ENCODE data around the gene ECT2L. TPM values are rescaled to one million over a fixed set of nuclear protein-coding genes. Genes with fewer than 3 reads are reported as not detected.

Gene ECT2L
- total and polyA plus RNA-seq, 2 donors (not counting 3 experiments of a cell fraction or from before 2014, with no cell fraction given) = not detected

DNA sequence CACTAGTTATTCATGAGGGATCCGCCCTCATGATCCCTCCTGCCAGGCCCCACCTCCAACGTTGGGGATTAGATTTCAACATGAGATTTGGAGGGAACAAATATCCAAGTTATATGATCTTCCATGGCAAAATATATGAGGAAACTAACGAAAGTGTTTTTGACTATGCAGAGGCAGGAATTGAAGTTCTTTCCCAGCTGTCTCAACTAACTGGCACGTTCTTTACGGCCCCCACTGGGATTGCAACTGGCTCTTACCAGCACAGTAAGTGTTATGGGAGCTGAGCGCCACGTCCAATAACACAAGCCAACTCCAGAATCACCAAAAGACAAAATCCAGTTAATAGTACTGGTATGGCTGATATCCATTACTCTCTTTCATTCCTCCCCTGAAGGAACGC, 66.6 kb downstream of the ECT2L start:
- Histone ChIP-seq H3K36me3 (ENCODE audit: control insufficient read depth in 2 of 2, extremely low read depth in 1 of 2, insufficient read depth in 2 of 2, low read length in 2 of 2) (no peaks in the 10 kb centered on the region), H3K9me3 (replicated peaks; ENCODE audit: control insufficient read depth, insufficient read depth, low read length) (no peaks in the 10 kb centered on the region)

More for the DNA sequence above, 66.6 kb downstream of the ECT2L start:
- Histone ChIP-seq H3K4me2 (ENCODE audit: insufficient read depth, low read length) (no peak overlapping the region), H3K9ac (replicated peaks; ENCODE audit: extremely low read depth, insufficient read depth, low read length) (no peak overlapping the region), H3K79me2 (ENCODE audit: control insufficient read depth, insufficient read depth, low read length) (no peaks in the 10 kb centered on the region), H3K4me1 (ENCODE audit: control insufficient read depth, extremely low read depth, insufficient read depth, low read length) (no peaks in the 10 kb centered on the region), H3K9me1 (replicated peaks; ENCODE audit: control insufficient read depth, extremely low read depth, insufficient read depth, low read length) (no peaks in the 10 kb centered on the region), H3K4me3 (replicated peaks in 1 of 3; ENCODE audit: insufficient read depth in 1 of 3, low read depth in 1 of 3, low read length in 3 of 3) (no peak overlapping the region), H2AFZ (ENCODE audit: low read depth, low read length) (no peak overlapping the region), H4K20me1 (replicated peaks; ENCODE audit: control insufficient read depth, extremely low read depth, insufficient read depth, low read length) (no peaks in the 10 kb centered on the region), H3K27ac (ENCODE audit: insufficient read depth, low read depth, low read length) (no peak overlapping the region), H3K27me3 (ENCODE audit: control insufficient read depth in 2 of 2, insufficient read depth in 2 of 2, low read length in 2 of 2) (peaks cover 0 to 3% of the 10 kb centered on the region in 2 experiments)
- intact Hi-C loops (cut with micrococcal nuclease) (no loop called here), dilution Hi-C loops (cut with MboI; ENCODE audit: extremely low pct_ligation_motif_present, low sequenced_read_pairs) (no loop called here)
- ChIA-PET CTCF (no interaction called here), POLR2A (no interaction called here)
- no TSS peak for BruUV-seq (replicated peaks)
- TF ChIP-seq EZH2 (IDR thresholded peaks at IDR 0.05; ENCODE audit: borderline replicate concordance, low read depth, low read length, severe bottlenecking) (no peak), JUN (IDR thresholded peaks at IDR 0.05; ENCODE audit: borderline replicate concordance, insufficient read depth, insufficient read length, low read depth) (no peak), FOS (IDR thresholded peaks at IDR 0.05; ENCODE audit: borderline replicate concordance, insufficient read depth, low read length) (no peak), GATA2 (IDR thresholded peaks at IDR 0.05; ENCODE audit: insufficient read depth, insufficient read length, low read depth, low read length) (no peak), POLR2AphosphoS5 (IDR thresholded peaks at IDR 0.05; ENCODE audit: insufficient read depth, low read depth, low read length) (no peak), MYC (IDR thresholded peaks at IDR 0.05; ENCODE audit: low read depth, low read length) (no peak), POLR2A (IDR thresholded peaks at IDR 0.05; ENCODE audit: low read depth, low read length) (no peak)
- TF ChIP-seq, protein P1, sequence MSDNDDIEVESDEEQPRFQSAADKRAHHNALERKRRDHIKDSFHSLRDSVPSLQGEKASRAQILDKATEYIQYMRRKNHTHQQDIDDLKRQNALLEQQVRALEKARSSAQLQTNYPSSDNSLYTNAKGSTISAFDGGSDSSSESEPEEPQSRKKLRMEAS (IDR thresholded peaks at IDR 0.05; ENCODE audit: insufficient read depth, insufficient read length) = no peak
- TF ChIP-seq, protein P2, sequence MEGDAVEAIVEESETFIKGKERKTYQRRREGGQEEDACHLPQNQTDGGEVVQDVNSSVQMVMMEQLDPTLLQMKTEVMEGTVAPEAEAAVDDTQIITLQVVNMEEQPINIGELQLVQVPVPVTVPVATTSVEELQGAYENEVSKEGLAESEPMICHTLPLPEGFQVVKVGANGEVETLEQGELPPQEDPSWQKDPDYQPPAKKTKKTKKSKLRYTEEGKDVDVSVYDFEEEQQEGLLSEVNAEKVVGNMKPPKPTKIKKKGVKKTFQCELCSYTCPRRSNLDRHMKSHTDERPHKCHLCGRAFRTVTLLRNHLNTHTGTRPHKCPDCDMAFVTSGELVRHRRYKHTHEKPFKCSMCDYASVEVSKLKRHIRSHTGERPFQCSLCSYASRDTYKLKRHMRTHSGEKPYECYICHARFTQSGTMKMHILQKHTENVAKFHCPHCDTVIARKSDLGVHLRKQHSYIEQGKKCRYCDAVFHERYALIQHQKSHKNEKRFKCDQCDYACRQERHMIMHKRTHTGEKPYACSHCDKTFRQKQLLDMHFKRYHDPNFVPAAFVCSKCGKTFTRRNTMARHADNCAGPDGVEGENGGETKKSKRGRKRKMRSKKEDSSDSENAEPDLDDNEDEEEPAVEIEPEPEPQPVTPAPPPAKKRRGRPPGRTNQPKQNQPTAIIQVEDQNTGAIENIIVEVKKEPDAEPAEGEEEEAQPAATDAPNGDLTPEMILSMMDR (IDR thresholded peaks at IDR 0.05; ENCODE audit: extremely low read depth in 1 of 2, insufficient read depth in 1 of 2, low read depth in 1 of 2, low read length in 2 of 2) = no peak
- FAIRE-seq (no peak), DNase-seq (ENCODE audit: low read depth, low spot score) (no peak)

All from endothelial cell of umbilical vein (primary cell).